ENCODE measurements around the gene CCDC106. TPM values are rescaled to one million over a fixed set of nuclear protein-coding genes. Genes with fewer than 3 reads are reported as not detected.

CCDC106 gene
- total RNA-seq, 1 experiment from 2014 or later = 19.9 TPM

DNA sequence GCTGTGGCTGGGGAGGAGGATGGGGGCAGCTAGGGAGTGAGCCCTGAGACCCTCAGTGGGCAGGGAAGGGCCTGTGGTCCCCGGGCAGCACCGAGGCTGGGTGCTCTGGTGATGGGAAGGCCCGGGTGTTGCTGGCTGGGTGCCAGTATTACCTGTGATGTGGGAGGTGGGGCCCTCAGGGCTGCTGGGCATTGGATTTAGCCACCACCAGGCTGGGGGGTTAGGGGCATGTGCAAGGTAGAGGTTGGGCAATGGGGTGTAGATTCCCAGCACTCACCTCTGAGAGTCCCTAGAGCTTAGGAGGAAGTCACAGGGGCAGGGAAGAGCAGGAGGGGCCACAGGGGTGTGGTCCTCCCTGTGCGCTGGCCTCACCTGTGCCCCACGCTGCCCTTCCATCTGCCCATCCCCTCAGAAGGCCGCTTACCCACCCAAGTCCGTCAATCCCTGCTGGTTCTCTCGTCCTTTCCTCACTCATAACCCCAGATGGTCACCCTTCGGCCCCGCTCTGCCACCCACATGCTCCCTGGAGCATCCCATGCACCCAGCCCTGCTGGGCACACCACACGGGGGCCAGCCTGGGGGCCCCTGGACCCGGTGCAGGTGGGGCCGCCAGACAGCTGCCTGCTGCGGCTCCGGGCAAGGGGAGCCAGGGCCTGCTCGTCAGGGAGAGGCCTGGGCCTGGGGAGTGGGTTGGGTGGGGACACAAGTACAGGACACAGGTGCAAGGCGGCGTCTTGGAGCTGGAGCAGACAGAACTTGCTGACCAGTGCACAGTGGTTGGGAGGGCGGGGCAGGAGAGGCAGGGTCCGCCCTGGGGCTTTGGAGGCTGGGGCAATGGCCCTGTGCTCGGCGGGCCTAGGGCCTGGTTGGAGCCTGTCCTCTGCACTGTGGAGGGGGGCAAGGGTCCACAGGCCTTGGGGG is 39.5 kb downstream of the CCDC106 start:
- Histone ChIP-seq H3K79me2 (ENCODE audit: insufficient read depth, low read length) (no peaks in the 10 kb centered on the region), H4K20me1 (ENCODE audit: control insufficient read depth, insufficient read depth, insufficient read length) (no peaks in the 10 kb centered on the region), H3K4me1 (ENCODE audit: insufficient read depth, low read length) (no peaks in the 10 kb centered on the region), H3K14ac (ENCODE audit: insufficient read depth, low read length) (no peak overlapping the region), H3K56ac (ENCODE audit: insufficient read length, low read depth, low read length) (no peak overlapping the region), H3K27ac (ENCODE audit: insufficient read length, low read depth, low read length) (no peak overlapping the region), H3K9ac (ENCODE audit: extremely low read depth, insufficient read length, low read length) (no peak overlapping the region), H2BK15ac (ENCODE audit: low read depth, low read length) (no peak overlapping the region), H3K4ac (ENCODE audit: low read depth, low read length) (no peak overlapping the region), H3K9me3 (ENCODE audit: control insufficient read depth, low read depth, low read length) (no peaks in the 10 kb centered on the region), H3K27me3 (ENCODE audit: insufficient read depth, low read length) (no peaks in the 10 kb centered on the region), H4K91ac (ENCODE audit: insufficient read length, low read depth, low read length) (no peak overlapping the region), H2BK120ac (ENCODE audit: low read depth, low read length, poor library complexity, severe bottlenecking) (no peak overlapping the region), H2BK5ac (ENCODE audit: insufficient read length, low read length) (no peak overlapping the region), H2BK12ac (ENCODE audit: insufficient read length, low read depth, low read length) (no peak overlapping the region), H3K18ac (ENCODE audit: insufficient read length, low read depth, low read length) (no peak overlapping the region), H3K23me2 (ENCODE audit: insufficient read length, low read depth, low read length, poor library complexity, severe bottlenecking) (no peaks in the 10 kb centered on the region), H3K23ac (ENCODE audit: insufficient read length, low read depth, low read length) (no peak overlapping the region), H4K8ac (replicated peaks; ENCODE audit: insufficient read length, low read depth, low read length) (no peak overlapping the region), H3K4me2 (ENCODE audit: insufficient read depth, insufficient read length, low read length) (no peak overlapping the region), H2AK5ac (ENCODE audit: insufficient read length, low read length) (no peak overlapping the region), H3T11ph (ENCODE audit: low read length) (no peak overlapping the region), H2BK20ac (ENCODE audit: low read depth, low read length, poor library complexity, severe bottlenecking) (no peak overlapping the region), H4K5ac (ENCODE audit: insufficient read length, low read depth, low read length) (no peak overlapping the region), H2AFZ (ENCODE audit: low read length) (no peak overlapping the region), H3K79me1 (ENCODE audit: insufficient read depth, low read depth, low read length, poor library complexity, severe bottlenecking) (no peaks in the 10 kb centered on the region)
- H3K9me3 Mint-ChIP-seq = no peaks in the 10 kb centered on the region; a peak in 1 of 5 replicates
- no CpG with 5 or more reads among the region's 22 CpGs for WGBS (ENCODE audit: extremely low coverage, insufficient read length, low lambda C conversion rate)
- H3K36me3 Mint-ChIP-seq (ENCODE audit: insufficient read depth in 1 of 3, low read depth in 3 of 3) = peaks cover 29 to 60% (median 48%) of the 10 kb centered on the region in 3 experiments
- H3K4me3 Mint-ChIP-seq = peak overlapping the region in 1 of 2 experiments; percentile 63; a peak in 1 of 5 replicates
- DNase-seq = no peak
- peak overlapping the region in 1 of 3 experiments; percentile 75; a peak in 1 of 7 replicates for H3K27ac Mint-ChIP-seq
- no peak for TF ChIP-seq CTCF (conservative IDR thresholded peaks at IDR 0.05)
- H3K27me3 Mint-ChIP-seq (ENCODE audit: low read depth) = no peaks in the 10 kb centered on the region
- no peaks in the 10 kb centered on the region for H3K4me1 Mint-ChIP-seq

Measured in H9 (cell line).